ENCODE data around the gene MAD1L1.

DNA sequence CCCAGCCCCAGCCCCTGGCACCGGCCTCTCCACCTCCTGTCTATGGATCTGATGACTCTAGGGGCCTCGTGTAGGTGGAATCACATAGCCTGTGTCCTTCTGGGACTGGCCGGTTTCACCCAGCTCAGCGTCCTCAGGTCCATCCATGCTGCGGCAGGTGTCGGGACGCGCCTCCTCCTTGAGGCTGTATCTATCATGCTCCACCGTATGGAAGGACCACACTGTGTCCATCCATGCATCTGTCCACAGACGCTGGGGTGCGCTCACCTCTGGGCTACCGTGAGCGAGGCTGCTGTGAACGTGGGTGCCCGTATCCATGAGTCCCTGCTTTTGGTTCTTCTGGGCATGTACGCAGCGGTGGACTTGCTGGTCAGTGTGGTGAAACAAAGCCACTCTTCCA, 281.1 kb downstream of the MAD1L1 start:
- TF ChIP-seq CTCF (IDR thresholded peaks at IDR 0.05; ENCODE audit: control extremely low read depth in 1 of 3, insufficient read depth in 1 of 3, low read depth in 1 of 3, low read length in 3 of 3) (no peak), RFX5 (IDR thresholded peaks at IDR 0.05; ENCODE audit: borderline replicate concordance, low read depth, low read length) (no peak), YY1 (IDR thresholded peaks at IDR 0.05; ENCODE audit: low read depth, low read length) (no peak), CHD2 (IDR thresholded peaks at IDR 0.05; ENCODE audit: low read length) (no peak), POLR2A (IDR thresholded peaks at IDR 0.05; ENCODE audit: control extremely low read depth in 1 of 2, low read depth in 2 of 2, low read length in 2 of 2) (no peak), GABPA (IDR thresholded peaks at IDR 0.05; ENCODE audit: borderline replicate concordance, insufficient read depth, low read length) (no peak), SIN3A (conservative IDR thresholded peaks at IDR 0.05 in 1 of 2, IDR thresholded peaks at IDR 0.05 in 1 of 2; ENCODE audit: low read depth in 1 of 2, low read length in 2 of 2) (no peak), BRCA1 (IDR thresholded peaks at IDR 0.05; ENCODE audit: low read depth, low read length) (no peak), ASH2L (IDR thresholded peaks at IDR 0.05; ENCODE audit: low read length) (no peak)
- TF ChIP-seq, protein P1, sequence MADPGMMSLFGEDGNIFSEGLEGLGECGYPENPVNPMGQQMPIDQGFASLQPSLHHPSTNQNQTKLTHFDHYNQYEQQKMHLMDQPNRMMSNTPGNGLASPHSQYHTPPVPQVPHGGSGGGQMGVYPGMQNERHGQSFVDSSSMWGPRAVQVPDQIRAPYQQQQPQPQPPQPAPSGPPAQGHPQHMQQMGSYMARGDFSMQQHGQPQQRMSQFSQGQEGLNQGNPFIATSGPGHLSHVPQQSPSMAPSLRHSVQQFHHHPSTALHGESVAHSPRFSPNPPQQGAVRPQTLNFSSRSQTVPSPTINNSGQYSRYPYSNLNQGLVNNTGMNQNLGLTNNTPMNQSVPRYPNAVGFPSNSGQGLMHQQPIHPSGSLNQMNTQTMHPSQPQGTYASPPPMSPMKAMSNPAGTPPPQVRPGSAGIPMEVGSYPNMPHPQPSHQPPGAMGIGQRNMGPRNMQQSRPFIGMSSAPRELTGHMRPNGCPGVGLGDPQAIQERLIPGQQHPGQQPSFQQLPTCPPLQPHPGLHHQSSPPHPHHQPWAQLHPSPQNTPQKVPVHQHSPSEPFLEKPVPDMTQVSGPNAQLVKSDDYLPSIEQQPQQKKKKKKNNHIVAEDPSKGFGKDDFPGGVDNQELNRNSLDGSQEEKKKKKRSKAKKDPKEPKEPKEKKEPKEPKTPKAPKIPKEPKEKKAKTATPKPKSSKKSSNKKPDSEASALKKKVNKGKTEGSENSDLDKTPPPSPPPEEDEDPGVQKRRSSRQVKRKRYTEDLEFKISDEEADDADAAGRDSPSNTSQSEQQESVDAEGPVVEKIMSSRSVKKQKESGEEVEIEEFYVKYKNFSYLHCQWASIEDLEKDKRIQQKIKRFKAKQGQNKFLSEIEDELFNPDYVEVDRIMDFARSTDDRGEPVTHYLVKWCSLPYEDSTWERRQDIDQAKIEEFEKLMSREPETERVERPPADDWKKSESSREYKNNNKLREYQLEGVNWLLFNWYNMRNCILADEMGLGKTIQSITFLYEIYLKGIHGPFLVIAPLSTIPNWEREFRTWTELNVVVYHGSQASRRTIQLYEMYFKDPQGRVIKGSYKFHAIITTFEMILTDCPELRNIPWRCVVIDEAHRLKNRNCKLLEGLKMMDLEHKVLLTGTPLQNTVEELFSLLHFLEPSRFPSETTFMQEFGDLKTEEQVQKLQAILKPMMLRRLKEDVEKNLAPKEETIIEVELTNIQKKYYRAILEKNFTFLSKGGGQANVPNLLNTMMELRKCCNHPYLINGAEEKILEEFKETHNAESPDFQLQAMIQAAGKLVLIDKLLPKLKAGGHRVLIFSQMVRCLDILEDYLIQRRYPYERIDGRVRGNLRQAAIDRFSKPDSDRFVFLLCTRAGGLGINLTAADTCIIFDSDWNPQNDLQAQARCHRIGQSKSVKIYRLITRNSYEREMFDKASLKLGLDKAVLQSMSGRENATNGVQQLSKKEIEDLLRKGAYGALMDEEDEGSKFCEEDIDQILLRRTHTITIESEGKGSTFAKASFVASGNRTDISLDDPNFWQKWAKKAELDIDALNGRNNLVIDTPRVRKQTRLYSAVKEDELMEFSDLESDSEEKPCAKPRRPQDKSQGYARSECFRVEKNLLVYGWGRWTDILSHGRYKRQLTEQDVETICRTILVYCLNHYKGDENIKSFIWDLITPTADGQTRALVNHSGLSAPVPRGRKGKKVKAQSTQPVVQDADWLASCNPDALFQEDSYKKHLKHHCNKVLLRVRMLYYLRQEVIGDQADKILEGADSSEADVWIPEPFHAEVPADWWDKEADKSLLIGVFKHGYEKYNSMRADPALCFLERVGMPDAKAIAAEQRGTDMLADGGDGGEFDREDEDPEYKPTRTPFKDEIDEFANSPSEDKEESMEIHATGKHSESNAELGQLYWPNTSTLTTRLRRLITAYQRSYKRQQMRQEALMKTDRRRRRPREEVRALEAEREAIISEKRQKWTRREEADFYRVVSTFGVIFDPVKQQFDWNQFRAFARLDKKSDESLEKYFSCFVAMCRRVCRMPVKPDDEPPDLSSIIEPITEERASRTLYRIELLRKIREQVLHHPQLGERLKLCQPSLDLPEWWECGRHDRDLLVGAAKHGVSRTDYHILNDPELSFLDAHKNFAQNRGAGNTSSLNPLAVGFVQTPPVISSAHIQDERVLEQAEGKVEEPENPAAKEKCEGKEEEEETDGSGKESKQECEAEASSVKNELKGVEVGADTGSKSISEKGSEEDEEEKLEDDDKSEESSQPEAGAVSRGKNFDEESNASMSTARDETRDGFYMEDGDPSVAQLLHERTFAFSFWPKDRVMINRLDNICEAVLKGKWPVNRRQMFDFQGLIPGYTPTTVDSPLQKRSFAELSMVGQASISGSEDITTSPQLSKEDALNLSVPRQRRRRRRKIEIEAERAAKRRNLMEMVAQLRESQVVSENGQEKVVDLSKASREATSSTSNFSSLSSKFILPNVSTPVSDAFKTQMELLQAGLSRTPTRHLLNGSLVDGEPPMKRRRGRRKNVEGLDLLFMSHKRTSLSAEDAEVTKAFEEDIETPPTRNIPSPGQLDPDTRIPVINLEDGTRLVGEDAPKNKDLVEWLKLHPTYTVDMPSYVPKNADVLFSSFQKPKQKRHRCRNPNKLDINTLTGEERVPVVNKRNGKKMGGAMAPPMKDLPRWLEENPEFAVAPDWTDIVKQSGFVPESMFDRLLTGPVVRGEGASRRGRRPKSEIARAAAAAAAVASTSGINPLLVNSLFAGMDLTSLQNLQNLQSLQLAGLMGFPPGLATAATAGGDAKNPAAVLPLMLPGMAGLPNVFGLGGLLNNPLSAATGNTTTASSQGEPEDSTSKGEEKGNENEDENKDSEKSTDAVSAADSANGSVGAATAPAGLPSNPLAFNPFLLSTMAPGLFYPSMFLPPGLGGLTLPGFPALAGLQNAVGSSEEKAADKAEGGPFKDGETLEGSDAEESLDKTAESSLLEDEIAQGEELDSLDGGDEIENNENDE (IDR thresholded peaks at IDR 0.05; ENCODE audit: insufficient replicate concordance, low read length): no peak
